ENCODE measurements around the gene FOXN4. TPM values are rescaled to one million over a fixed set of nuclear protein-coding genes. Genes with fewer than 3 reads are reported as not detected.
"Not testable (repeated sequence)": the region's sequence is repeated elsewhere in the genome, so short reads cannot be mapped to it uniquely, and the experiment has no call there.

FOXN4 gene
- total RNA-seq, 1 experiment from 2014 or later, result 0.37 TPM

DNA sequence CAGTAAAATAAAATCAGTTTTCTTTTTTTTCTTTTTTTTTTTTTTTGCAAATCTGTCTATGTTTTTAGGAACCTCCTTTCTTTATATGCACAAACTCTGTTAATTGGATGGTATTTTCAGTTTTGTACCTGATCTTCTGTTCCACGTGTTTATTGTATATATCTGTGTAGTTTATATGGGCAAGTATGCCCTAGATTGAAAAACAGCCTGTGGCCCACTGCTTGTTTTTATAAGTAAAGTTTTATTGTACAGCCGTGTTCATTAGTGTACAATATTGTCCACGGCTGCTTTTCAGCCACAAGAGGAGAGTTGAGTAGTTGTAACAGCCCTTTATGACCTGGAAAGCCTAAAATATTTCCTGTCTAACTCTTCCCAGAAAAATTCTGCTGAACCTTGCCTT lies 19.9 kb upstream of the FOXN4 start:
- Mint-ChIP-seq H3K4me1 (peaks cover 6% of the 10 kb centered on the region; the same call in 1 of the 2 replicates), H3K27ac (no peak overlapping the region), H3K9me3 (no peaks in the 10 kb centered on the region), H3K36me3 (no peaks in the 10 kb centered on the region), H3K27me3 (ENCODE audit: low read depth) (no peaks in the 10 kb centered on the region), H3K4me3 (no peak overlapping the region)
- POLR2A ChIA-PET, result no interaction called here
- ATAC-seq, result no peak
- TF ChIP-seq ESRRA (CRISPR knock-in tag; IDR thresholded peaks at IDR 0.05; ENCODE audit: borderline replicate concordance), result no peak
- TF ChIP-seq STAT6 (CRISPR knock-in tag; conservative IDR thresholded peaks at IDR 0.05; ENCODE audit: low read depth), result no peak
- no peak for TF ChIP-seq PRRX2 (CRISPR knock-in tag; IDR thresholded peaks at IDR 0.05)
- TF ChIP-seq, protein P1, sequence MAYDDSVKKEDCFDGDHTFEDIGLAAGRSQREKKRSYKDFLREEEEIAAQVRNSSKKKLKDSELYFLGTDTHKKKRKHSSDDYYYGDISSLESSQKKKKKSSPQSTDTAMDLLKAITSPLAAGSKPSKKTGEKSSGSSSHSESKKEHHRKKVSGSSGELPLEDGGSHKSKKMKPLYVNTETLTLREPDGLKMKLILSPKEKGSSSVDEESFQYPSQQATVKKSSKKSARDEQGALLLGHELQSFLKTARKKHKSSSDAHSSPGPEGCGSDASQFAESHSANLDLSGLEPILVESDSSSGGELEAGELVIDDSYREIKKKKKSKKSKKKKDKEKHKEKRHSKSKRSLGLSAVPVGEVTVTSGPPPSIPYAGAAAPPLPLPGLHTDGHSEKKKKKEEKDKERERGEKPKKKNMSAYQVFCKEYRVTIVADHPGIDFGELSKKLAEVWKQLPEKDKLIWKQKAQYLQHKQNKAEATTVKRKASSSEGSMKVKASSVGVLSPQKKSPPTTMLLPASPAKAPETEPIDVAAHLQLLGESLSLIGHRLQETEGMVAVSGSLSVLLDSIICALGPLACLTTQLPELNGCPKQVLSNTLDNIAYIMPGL (CRISPR knock-in tag; IDR thresholded peaks at IDR 0.05), result no peak
- TF ChIP-seq IRF1 (CRISPR knock-in tag; IDR thresholded peaks at IDR 0.05), result no peak
- no peak for TF ChIP-seq ZNF219 (CRISPR knock-in tag; IDR thresholded peaks at IDR 0.05; ENCODE audit: borderline replicate concordance)
- no peak for TF ChIP-seq NFATC4 (CRISPR knock-in tag; IDR thresholded peaks at IDR 0.05)
- no peak for TF ChIP-seq IRF2 (CRISPR knock-in tag; IDR thresholded peaks at IDR 0.05; ENCODE audit: borderline replicate concordance, low read depth)
- TF ChIP-seq, protein P2, sequence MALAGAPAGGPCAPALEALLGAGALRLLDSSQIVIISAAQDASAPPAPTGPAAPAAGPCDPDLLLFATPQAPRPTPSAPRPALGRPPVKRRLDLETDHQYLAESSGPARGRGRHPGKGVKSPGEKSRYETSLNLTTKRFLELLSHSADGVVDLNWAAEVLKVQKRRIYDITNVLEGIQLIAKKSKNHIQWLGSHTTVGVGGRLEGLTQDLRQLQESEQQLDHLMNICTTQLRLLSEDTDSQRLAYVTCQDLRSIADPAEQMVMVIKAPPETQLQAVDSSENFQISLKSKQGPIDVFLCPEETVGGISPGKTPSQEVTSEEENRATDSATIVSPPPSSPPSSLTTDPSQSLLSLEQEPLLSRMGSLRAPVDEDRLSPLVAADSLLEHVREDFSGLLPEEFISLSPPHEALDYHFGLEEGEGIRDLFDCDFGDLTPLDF (CRISPR knock-in tag; IDR thresholded peaks at IDR 0.05), result no peak
- no peak for TF ChIP-seq OVOL2 (CRISPR knock-in tag; IDR thresholded peaks at IDR 0.05; ENCODE audit: borderline replicate concordance)
- CTCF ChIA-PET, result interaction anchor here (0.9 kb wide), 1 partner anchor 65 kb away, joined by 3 read pairs; no protein-coding TSS in a partner anchor
- DNase-seq (ENCODE audit: low spot score), result no peak

- H3K36me3 Mint-ChIP-seq; DNase-seq (ENCODE audit: low spot score); H3K9me3 Mint-ChIP-seq; H3K4me1 Mint-ChIP-seq; CTCF ChIA-PET; H3K27me3 Mint-ChIP-seq (ENCODE audit: low read depth); H3K27ac Mint-ChIP-seq; ATAC-seq; H3K4me3 Mint-ChIP-seq: not testable (repeated sequence)
- POLR2A ChIA-PET, result interaction anchor here (0.5 kb wide), 1 partner anchor 802 kb away, joined by 4 read pairs; no protein-coding TSS in a partner anchor
These were observed 12.2 kb upstream of the FOXN4 start for GRCh38 chr12:109321294-109321693.

- no peak overlapping the region for H3K27ac Mint-ChIP-seq
- peak; percentile 38 for DNase-seq (ENCODE audit: low spot score)
- peak overlapping the region; percentile 76 for H3K4me3 Mint-ChIP-seq
- H3K27me3 Mint-ChIP-seq (ENCODE audit: low read depth), result peaks cover 79% of the 10 kb centered on the region
- H3K9me3 Mint-ChIP-seq, result no peaks in the 10 kb centered on the region
- ATAC-seq, result peak; percentile 33
- H3K4me1 Mint-ChIP-seq, result peaks cover 7% of the 10 kb centered on the region
- H3K36me3 Mint-ChIP-seq, result 0 out of 2 replicates have a peak, but pooled peaks cover 4% of the 10 kb centered on the region
- CTCF ChIA-PET, result interaction anchor here (1.4 kb wide), 1 partner anchor 75 kb away, joined by 3 read pairs; no protein-coding TSS in a partner anchor
- POLR2A ChIA-PET, result no interaction called here
- TF ChIP-seq FOXP1 (CRISPR knock-in tag; IDR thresholded peaks at IDR 0.05; ENCODE audit: borderline replicate concordance) (peak; percentile 94), STAT6 (CRISPR knock-in tag; conservative IDR thresholded peaks at IDR 0.05; ENCODE audit: low read depth) (no peak), ETV6 (CRISPR knock-in tag; IDR thresholded peaks at IDR 0.05) (no peak), IRF1 (CRISPR knock-in tag; IDR thresholded peaks at IDR 0.05) (peak; percentile 79), GABPB1 (CRISPR knock-in tag; IDR thresholded peaks at IDR 0.05) (0 out of 2 replicates have a peak, but pooled peaks have one; percentile 25), ATF2 (CRISPR knock-in tag; IDR thresholded peaks at IDR 0.05; ENCODE audit: borderline replicate concordance, low read depth) (0 out of 2 replicates have a peak, but pooled peaks have one; percentile 27)
- TF ChIP-seq, protein P3, sequence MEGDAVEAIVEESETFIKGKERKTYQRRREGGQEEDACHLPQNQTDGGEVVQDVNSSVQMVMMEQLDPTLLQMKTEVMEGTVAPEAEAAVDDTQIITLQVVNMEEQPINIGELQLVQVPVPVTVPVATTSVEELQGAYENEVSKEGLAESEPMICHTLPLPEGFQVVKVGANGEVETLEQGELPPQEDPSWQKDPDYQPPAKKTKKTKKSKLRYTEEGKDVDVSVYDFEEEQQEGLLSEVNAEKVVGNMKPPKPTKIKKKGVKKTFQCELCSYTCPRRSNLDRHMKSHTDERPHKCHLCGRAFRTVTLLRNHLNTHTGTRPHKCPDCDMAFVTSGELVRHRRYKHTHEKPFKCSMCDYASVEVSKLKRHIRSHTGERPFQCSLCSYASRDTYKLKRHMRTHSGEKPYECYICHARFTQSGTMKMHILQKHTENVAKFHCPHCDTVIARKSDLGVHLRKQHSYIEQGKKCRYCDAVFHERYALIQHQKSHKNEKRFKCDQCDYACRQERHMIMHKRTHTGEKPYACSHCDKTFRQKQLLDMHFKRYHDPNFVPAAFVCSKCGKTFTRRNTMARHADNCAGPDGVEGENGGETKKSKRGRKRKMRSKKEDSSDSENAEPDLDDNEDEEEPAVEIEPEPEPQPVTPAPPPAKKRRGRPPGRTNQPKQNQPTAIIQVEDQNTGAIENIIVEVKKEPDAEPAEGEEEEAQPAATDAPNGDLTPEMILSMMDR (IDR thresholded peaks at IDR 0.05), result no peak
These were observed 1.4 kb upstream of the FOXN4 start for GRCh38 chr12:109310247-109311125.

All from WTC11 (cell line).